Measurements from ENCODE around the gene PLCB1.
"Not testable (repeated sequence)": the region's sequence is repeated elsewhere in the genome, so short reads cannot be mapped to it uniquely, and the experiment has no call there.

PLCB1 gene

GRCh38 chr20:8844179-8844578, 712.1 kb downstream of the PLCB1 start:
- Histone ChIP-seq H4K20me1 (ENCODE audit: insufficient read depth, low read length) (no peaks in the 10 kb centered on the region), H3K27me3 (ENCODE audit: insufficient read depth, low read length) (no peaks in the 10 kb centered on the region), H3K9me3 (ENCODE audit: low read length) (no peaks in the 10 kb centered on the region), H3K36me3 (ENCODE audit: insufficient read depth, low read length) (no peaks in the 10 kb centered on the region), H3K4me2 (ENCODE audit: low read length) (no peak overlapping the region), H3K4me3 (ENCODE audit: low read depth, low read length, poor library complexity, severe bottlenecking) (no peak overlapping the region), H3F3A (ENCODE audit: insufficient read depth, low read length) (no peaks in the 10 kb centered on the region), H3K9ac (ENCODE audit: low read length) (no peak overlapping the region), H3K9me2 (ENCODE audit: low read depth, low read length) (no peaks in the 10 kb centered on the region), H2AFZ (ENCODE audit: low read length) (no peak overlapping the region), H3K27ac (ENCODE audit: low read depth, low read length, poor library complexity, severe bottlenecking) (no peak overlapping the region), H3K79me2 (ENCODE audit: insufficient read depth, low read length) (no peaks in the 10 kb centered on the region), H3K4me1 (ENCODE audit: insufficient read depth, low read length, severe bottlenecking) (no peaks in the 10 kb centered on the region)
- TF ChIP-seq CTCF (IDR thresholded peaks at IDR 0.05; ENCODE audit: low read length) (no peak), EZH2 (IDR thresholded peaks at IDR 0.05; ENCODE audit: borderline replicate concordance, low read length) (no peak)

GRCh38 chr20:8849990-8850389, 717.9 kb downstream of the PLCB1 start:
- Histone ChIP-seq H3K9me2 (ENCODE audit: low read depth, low read length) (no peaks in the 10 kb centered on the region), H3K9me3 (ENCODE audit: low read length) (no peaks in the 10 kb centered on the region), H3K36me3 (ENCODE audit: insufficient read depth, low read length) (no peaks in the 10 kb centered on the region), H3K79me2 (ENCODE audit: insufficient read depth, low read length) (no peaks in the 10 kb centered on the region), H3K9ac (ENCODE audit: low read length) (no peak overlapping the region), H3K4me2 (ENCODE audit: low read length) (no peak overlapping the region), H2AFZ (ENCODE audit: low read length) (no peak overlapping the region), H4K20me1 (ENCODE audit: insufficient read depth, low read length) (no peaks in the 10 kb centered on the region), H3K27me3 (ENCODE audit: insufficient read depth, low read length) (no peaks in the 10 kb centered on the region), H3K4me1 (ENCODE audit: insufficient read depth, low read length, severe bottlenecking) (no peaks in the 10 kb centered on the region), H3F3A (ENCODE audit: insufficient read depth, low read length) (no peaks in the 10 kb centered on the region), H3K4me3 (ENCODE audit: low read depth, low read length, poor library complexity, severe bottlenecking) (no peak overlapping the region), H3K27ac (ENCODE audit: low read depth, low read length, poor library complexity, severe bottlenecking) (no peak overlapping the region)
- TF ChIP-seq EZH2 (IDR thresholded peaks at IDR 0.05; ENCODE audit: borderline replicate concordance, low read length) (no peak), CTCF (IDR thresholded peaks at IDR 0.05; ENCODE audit: low read length) (no peak)

GRCh38 chr20:8851446-8851845, 719.4 kb downstream of the PLCB1 start:
- Histone ChIP-seq H3F3A (ENCODE audit: insufficient read depth, low read length) (no peaks in the 10 kb centered on the region), H3K27me3 (ENCODE audit: insufficient read depth, low read length) (no peaks in the 10 kb centered on the region), H3K9me3 (ENCODE audit: low read length) (no peaks in the 10 kb centered on the region), H3K9ac (ENCODE audit: low read length) (no peak overlapping the region), H4K20me1 (ENCODE audit: insufficient read depth, low read length) (no peaks in the 10 kb centered on the region), H3K4me3 (ENCODE audit: low read depth, low read length, poor library complexity, severe bottlenecking) (no peak overlapping the region), H2AFZ (ENCODE audit: low read length) (no peak overlapping the region), H3K9me2 (ENCODE audit: low read depth, low read length) (no peaks in the 10 kb centered on the region), H3K4me2 (ENCODE audit: low read length) (no peak overlapping the region), H3K4me1 (ENCODE audit: insufficient read depth, low read length, severe bottlenecking) (no peaks in the 10 kb centered on the region), H3K36me3 (ENCODE audit: insufficient read depth, low read length) (no peaks in the 10 kb centered on the region), H3K79me2 (ENCODE audit: insufficient read depth, low read length) (no peaks in the 10 kb centered on the region), H3K27ac (ENCODE audit: low read depth, low read length, poor library complexity, severe bottlenecking) (no peak overlapping the region)
- no peak for TF ChIP-seq EZH2 (IDR thresholded peaks at IDR 0.05; ENCODE audit: borderline replicate concordance, low read length)
- no peak for TF ChIP-seq CTCF (IDR thresholded peaks at IDR 0.05; ENCODE audit: low read length)

- not testable (repeated sequence) for H4K20me1 ChIP-seq (ENCODE audit: insufficient read depth, low read length); H3K4me3 ChIP-seq (ENCODE audit: low read depth, low read length, poor library complexity, severe bottlenecking); H3K9me2 ChIP-seq (ENCODE audit: low read depth, low read length); H3K27ac ChIP-seq (ENCODE audit: low read depth, low read length, poor library complexity, severe bottlenecking); H3K4me2 ChIP-seq (ENCODE audit: low read length); H3K27me3 ChIP-seq (ENCODE audit: insufficient read depth, low read length); H3K9ac ChIP-seq (ENCODE audit: low read length); H3K4me1 ChIP-seq (ENCODE audit: insufficient read depth, low read length, severe bottlenecking); H3F3A ChIP-seq (ENCODE audit: insufficient read depth, low read length); H3K79me2 ChIP-seq (ENCODE audit: insufficient read depth, low read length); H2AFZ ChIP-seq (ENCODE audit: low read length); H3K36me3 ChIP-seq (ENCODE audit: insufficient read depth, low read length); H3K9me3 ChIP-seq (ENCODE audit: low read length)
These were observed 719.9 kb downstream of the PLCB1 start for GRCh38 chr20:8851919-8852318.

GRCh38 chr20:8853211-8853610, 721.1 kb downstream of the PLCB1 start:
- not testable (repeated sequence) for H3K27me3 ChIP-seq (ENCODE audit: insufficient read depth, low read length); H2AFZ ChIP-seq (ENCODE audit: low read length); H3K4me1 ChIP-seq (ENCODE audit: insufficient read depth, low read length, severe bottlenecking); H3K9me3 ChIP-seq (ENCODE audit: low read length); H3K36me3 ChIP-seq (ENCODE audit: insufficient read depth, low read length); H3K79me2 ChIP-seq (ENCODE audit: insufficient read depth, low read length); H3F3A ChIP-seq (ENCODE audit: insufficient read depth, low read length); H4K20me1 ChIP-seq (ENCODE audit: insufficient read depth, low read length); H3K9ac ChIP-seq (ENCODE audit: low read length); H3K27ac ChIP-seq (ENCODE audit: low read depth, low read length, poor library complexity, severe bottlenecking); H3K9me2 ChIP-seq (ENCODE audit: low read depth, low read length); H3K4me2 ChIP-seq (ENCODE audit: low read length); H3K4me3 ChIP-seq (ENCODE audit: low read depth, low read length, poor library complexity, severe bottlenecking)
